Measurements from ENCODE around the gene PPIL4.
"Not testable (repeated sequence)": the region's sequence is repeated elsewhere in the genome, so short reads cannot be mapped to it uniquely, and the experiment has no call there.

The PPIL4 gene

DNA sequence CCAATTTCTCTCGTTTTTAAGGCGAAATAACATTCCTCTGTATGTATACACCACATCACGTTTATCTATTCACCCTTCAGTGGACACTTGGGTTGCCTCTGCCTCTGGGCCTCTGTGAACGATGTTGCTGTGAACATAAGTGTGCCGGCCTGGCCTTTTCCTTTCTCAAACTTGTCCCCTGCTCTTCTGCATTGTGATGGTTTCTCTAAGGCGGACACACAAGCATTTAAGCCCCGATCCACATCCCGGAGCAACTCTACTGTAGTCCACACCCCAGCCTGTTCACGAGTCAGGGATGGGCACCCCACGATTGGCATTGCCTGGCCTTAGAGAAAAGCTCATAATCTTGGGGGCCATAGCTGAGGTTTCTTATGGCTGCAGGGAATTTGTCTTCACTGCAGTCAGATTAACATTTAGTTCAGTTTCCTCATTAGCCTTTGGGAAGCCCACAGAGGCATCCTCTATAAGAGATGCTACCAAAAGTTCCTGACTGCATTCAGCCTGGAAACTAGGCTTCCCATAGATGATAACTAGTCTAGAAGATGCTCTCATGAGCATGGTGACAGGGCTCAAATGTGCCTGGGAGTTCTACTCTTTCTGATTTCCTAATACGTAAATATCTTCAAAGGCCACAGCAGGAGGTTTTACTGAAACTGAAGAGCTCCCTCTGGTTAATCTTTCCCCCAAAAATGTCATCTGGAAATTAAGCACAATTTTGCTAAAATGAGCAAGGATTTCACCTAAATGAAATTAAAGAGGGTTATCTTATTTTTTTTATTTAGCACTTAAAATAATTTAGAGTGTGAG, 61.8 kb downstream of the PPIL4 start:
- DNase-seq (ENCODE audit: low read depth) = no peak

DNA sequence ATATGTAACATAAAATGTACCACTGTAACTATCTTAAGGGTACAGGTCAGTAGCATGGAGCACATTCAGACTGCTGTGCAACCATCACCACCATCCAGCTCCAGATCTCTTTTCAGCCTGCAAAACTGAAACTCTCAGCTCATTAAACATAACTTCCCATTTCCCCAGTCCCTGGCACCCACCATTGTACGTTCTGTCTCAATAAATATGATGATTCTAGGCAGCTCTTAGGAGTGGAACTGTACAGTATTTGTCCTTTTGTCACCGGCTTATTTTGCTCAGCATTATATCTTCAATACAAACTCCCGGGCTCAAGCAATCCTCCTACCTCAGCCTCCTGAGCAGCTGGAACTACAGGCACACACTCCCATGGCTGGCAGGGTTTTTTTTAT, 62.5 kb downstream of the PPIL4 start:
- DNase-seq (ENCODE audit: low read depth) = no peak

DNA sequence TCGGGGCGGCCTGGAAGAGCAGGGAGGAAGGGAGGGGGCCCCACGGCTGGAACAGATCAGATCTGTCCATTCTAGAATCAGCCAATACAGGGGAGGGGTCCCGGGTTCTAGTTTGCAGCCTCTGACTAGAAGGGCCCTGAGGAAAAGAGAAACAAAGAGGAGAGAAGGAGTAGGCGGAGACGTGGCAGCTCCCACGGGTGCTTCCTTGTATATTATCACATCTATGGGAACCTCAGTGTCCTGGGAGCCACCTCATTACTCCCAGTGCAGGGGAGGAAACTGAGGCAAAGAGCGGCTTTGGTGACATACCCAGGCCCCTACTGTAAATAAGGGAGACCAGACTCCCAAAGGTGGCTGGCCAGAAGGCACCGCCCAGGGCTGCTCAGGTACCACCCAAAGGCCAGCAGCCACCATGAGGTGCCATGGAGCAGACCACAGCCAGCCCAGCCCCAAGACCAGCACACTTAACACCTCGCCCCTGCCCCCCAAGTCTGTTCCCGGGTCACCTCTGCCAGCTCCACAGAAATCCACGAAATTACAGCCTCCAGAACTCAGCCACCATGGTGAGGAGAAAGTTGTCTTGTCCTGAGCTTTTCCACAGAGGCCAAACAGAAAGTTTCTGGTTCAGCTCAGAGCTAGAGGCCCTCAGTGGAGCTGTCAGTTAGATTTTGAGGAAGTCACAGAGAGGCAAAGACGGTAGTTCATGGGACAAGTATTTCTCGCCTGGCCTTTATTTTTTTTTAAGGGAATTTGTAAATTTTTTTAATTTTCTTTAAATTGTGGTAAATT, 63.1 kb downstream of the PPIL4 start:
- no peak for DNase-seq (ENCODE audit: low read depth)

DNA sequence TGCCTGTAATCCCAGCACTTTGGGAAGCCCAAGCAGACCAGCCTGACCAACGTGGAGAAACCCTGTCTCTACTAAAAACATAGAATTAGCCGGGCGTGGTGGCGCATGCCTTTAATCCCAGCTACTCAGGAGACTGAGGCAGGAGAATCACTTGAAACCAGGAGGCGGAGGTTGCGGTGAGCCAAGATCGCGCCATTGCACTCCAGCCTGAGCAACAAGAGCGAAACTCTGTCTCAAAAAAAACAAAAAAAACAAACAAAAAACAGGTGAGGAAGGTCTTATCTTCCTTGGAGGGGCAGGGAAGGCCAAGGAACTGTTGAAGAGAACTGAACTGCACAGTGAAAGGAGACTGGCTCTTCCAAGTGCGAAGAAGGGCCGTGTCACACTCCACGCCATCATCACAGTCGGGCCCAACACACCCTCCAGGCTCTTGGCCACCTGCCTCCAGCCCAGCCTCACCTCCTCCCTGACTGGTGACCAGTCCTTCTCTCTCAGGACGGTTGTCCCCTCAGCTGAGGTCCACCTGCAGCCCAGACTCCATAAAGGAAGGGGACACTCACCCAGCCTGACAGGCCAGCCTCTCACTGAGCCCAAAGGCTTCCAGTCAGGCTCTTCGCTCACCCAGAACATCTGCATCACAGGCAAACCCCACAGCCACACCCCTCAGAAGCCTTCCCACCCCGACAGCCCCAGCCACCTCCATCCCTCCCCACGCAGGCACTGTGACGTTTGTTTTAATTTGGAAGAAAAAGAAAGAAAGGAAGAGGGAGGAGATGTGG, 65.2 kb downstream of the PPIL4 start:
- peak; percentile 26 for DNase-seq (ENCODE audit: low read depth)

DNA sequence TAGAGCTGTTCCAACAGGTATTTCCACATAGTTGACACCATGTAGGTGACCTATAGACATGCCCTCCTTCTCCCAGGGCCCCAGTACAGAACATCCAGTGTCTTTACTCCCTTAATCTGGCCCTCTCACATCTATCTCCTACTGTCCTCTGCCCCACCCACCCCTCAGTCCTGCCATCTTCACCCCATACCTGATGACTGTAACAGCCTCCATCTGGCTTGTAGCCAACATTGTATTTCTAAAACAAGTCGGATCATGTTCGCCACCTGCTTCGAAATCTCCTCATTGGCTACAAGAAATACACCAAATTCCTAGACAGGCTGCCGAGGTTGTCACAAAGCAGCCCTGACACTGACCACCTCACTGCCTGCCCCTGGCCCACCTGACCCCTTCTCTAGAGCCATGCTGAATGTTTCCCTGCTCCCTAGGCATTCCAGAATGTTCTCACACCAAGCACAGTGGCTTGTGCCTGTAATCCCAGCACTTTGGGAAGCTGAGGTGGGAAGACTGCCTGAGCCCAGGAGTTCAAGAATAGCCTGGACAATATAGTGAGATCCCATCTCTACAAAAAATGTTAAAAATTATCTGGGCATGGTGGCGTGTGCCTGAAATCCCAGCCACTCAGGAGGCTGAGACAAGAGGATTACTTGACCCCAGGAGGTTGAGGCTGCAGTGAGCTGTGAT, 67.1 kb downstream of the PPIL4 start:
- DNase-seq (ENCODE audit: low read depth) = no peak

DNA sequence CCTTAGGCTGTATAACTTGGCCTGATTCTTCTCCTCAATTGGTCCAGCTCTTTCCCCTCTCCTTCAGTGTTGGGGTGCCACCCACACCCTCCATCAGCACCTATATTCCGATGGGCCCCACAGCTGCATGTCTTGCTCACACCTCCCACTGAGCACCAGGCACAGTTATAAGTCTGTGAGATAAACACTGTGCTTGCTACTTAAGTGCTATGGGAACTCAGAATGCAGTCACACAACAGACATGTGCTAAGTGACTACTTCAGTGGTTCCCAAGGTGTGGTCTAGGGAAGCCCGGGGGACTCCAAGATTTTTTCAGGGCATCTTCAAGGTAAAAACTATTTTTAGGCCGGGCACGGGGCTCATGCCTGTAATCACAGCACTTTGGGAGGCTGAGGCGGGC, 68.3 kb downstream of the PPIL4 start:
- DNase-seq (ENCODE audit: low read depth) = no peak

DNA sequence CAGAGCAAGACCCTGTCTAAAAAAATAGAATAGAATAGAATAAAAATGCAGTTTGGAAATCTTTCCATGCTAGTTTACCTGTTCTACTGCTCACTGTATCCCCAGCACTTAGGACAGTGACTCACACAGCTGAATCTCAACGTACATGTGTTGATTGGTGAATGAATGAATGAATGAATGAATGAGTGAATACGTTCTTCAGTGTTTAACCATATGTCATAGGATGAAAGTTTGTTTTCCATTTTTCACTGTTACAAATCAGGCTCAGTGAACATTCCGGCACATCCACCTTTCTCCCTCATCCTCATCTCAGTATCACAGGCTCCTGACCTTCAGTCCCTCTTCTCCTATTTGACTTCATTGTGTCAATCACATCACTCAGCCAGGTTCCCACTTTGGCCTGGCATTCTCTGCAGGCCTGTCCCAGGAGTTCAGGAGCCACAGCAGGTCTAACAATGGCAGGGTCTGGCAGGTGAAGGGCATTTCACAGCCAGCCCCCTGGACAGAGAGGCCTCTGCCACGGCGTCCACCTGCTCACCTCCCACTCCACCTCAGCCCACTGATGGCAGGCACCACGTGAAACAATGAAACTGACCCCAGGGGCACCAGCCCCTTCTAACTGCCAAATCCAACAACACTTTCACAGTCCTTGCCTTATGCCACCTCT, 68.9 kb downstream of the PPIL4 start:
- DNase-seq (ENCODE audit: low read depth) = no peak

DNA sequence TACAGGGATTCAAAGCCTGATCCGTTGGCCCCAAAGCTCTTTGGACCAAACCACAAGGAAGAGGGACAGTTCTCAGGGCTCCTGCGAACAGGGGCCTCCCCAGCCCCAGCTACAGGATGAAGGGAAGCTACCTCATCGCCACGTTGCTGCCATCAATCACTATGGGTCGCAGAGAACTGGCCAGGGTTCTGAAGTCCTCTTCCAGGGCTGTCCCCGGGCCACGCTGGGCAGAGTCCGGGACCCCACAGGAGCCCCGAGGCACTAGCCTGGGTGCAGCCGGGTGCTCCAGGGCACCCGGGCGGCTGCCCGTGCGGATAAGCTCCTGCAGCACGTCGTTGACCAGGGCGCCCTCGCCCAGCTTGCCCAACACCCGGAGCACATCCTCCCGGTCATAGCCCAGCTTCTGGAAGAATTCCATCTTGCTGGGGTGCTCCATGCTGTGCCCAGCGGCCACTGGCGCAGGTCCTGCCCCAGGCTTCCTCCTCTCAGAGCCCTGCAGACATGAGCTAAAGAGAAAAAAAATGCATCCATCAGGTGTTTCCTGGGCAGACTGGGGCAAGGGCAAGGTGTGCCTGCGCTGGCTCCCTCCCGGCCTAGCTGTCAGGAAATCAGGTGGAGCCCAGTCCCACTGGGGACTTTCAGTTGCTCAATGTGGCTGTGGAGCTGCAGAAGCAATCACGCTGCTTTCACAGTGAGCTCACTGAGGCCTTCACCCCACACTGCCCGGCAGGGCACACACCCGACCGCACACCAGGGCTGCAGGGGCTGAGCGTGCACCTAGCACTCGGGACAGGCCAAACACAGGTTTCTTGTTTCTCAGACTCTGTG, 71.5 kb downstream of the PPIL4 start:
- DNase-seq (ENCODE audit: low read depth) = no peak

DNA sequence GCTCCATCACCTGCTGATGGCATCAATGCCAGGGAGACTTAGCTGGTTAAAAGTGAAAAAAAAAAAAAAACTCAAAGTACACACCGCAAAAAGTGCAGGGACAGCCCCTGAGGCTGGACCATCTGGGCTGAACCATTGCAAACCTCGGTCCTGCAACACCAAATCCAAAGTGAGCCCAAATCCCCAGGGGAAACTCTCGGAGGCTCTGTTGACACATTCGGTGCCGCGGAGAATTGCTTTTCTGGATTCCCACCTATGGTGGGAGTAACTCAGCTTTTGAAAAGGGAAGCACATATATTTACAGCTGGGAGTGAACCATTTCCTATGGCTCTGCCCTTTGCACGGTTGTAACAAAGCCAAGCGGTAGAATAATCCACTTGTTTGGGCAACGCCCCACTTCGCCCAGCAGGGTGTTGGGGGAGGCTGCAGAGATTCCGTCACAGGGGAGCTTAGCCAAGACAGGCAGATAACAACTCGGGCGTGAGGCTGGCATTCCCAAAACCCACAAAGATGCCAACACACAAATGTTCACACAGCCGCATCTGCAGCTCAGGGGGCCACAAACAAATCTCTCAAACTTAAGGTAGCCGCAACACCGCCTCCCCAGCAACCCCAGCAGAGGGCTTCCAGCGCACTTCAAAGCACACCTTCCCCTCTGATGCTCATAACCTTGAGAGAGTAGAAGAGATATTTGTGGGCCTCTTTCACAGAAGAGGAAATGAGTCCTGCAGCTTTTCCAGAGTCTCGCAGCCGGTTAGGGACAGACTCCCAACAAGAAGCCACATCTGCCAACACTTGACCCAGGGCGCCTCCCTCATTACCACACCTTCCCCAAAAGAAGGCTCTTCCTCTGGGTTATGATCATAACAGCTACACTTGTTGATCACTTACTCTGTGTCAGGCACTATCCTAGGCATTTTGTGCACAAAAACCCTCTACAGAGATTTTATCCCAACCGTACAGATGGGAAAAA, 72.5 kb downstream of the PPIL4 start:
- DNase-seq (ENCODE audit: low read depth) = no peak

DNA sequence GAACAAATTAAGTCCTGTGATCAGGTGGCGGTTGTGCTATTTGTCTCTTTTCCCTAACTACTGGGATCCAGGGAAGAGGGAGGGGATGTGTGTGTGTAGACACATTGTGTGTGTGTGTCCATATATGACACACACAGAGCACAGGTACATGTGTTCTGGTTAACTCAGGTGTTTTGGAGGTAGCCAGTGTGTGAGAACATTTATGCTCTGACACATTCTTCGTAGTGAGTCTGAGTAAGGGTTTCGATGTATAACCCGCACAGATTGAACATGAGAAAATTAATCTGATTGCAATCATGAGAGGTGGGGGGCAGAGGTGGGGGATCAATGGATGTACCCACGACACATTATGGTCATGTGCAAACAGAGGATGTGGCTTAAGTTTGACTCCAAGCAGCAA, 73.6 kb downstream of the PPIL4 start:
- no peak for DNase-seq (ENCODE audit: low read depth)

DNA sequence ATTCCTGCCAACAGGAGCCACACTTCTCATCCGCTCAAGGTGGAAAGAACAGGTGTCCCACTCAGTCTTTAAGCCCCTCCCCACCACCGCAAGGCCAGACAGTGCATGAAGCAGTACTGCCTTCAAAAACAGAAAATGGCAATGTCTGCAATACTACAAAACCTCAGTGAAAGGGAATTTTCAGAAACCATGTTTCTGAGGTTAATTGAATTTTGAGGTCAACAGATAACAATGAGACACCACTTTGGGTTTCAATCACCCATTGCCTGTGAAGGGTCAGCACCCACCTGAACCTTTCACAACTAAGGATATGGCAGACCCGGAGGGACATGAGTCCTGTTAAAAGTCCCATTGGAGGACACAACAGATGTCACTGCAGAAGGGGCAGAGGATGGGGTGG, 74.0 kb downstream of the PPIL4 start:
- no peak for DNase-seq (ENCODE audit: low read depth)

DNA sequence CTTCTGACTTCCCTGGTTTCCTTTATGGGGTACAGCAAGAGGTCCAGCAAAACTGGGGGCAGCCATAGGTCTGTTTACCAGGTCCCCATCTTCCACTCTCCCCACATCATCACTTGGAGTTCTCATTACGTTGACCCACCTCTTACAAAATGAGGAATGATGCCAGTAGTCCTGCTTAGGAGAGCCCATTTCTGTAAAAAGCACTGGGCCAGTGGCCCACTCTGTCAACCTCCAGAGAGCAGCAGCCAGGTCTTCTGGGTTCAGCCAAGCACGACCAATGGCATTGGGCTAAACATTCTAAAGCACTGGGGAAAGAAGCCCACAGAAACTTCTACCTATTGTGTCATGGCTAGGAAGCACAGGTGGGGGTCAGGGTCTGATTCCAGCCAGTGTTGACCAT, 74.9 kb downstream of the PPIL4 start:
- no peak for DNase-seq (ENCODE audit: low read depth)

DNA sequence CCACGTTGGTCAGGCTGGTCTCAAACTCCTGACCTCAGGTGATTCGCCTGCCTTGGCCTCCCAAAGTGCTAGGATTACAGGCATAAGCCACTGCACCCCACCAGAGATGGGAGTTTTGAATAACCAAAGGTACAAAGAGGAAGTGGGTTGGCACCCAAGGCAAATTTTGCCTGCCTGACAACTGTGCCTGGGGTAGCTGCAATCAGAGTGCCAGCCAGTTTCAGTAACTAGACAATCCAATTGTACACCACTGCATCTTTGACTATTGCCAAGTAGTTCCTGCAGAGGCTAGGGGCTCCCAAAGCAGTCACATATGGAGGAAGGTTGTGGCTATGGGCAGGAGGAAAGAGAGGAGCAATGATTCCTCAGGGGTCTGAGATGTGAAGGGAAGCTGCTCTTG, 77.7 kb downstream of the PPIL4 start:
- no peak for DNase-seq (ENCODE audit: low read depth)

DNA sequence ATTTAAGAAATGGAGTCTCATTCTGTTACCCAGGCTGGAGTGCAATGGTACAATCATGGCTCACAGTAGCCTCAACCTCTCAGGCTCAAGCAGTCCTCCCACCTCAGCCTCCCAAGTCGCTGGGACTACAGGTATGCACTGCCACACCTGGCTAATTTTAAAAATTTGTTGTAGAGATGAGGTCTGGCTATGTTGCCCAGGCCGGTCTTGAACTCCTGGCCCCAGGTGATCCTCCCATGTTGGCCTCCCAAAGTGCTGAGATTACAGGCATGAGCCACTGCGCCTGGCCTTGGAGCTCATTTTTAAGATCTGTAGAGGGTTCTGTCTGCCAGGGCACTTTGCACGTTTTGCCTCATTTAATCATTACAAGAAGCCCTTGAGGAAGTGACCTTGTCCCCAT, 78.6 kb downstream of the PPIL4 start:
- DNase-seq (ENCODE audit: low read depth) = no peak

DNA sequence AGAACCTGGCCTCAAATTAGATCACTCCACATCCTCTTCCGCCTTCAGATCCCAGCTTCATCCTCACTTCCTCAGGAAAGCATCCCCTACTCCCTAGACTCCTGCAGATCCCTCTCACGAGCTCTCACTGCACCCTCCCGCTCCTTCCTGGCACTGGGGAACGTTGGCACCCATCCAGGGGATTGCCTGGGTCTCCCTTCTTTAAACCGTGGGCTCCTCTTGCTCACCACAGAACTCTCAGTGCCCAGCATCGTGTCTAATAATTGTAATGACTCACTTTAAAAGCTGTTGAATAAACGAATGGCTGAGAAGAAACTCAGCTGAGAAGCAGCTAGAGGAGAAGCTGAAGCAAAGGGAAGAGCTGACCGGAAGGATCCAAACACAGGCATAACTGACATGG, 81.4 kb downstream of the PPIL4 start:
- DNase-seq (ENCODE audit: low read depth) = no peak

DNA sequence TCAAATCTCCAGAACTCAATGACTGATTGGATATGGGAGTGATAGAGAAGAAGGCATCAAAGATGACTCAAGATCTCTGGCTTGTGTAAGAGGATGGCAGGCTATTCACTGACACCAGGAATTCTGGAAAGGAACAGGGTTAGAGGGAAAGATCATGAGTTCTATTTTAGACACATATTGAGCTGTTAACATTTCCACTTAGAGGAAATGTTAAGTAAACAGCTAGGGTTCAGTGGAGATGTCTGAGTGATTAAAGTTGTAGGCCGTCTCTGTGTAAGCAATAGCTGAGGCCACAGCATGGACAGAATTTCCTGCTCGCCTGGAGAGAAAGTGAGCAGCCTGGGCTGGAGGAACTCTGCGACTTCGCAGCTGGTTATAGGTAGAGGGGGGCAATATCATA, 82.1 kb downstream of the PPIL4 start:
- DNase-seq (ENCODE audit: low read depth) = no peak

DNA sequence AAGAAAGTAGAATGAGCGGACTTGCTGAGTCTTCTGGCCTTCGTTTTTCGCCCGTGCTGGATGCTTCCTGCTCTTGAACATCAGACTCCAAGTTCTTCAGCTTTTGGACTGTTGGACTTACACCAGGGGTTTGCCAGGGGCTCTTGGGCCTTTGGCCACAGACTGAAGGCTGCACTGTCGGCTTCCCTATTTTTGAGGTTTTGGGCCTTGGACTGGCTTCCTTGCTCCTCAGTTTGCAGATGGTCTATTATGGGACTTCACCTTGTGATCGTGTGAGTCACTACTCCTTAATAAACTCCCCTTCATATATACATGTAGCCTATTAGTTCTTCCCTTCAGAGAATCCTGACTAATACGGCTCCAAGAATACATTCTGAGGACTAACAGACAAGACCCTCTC, 83.1 kb downstream of the PPIL4 start:
- DNase-seq (ENCODE audit: low read depth) = not testable (repeated sequence)

DNA sequence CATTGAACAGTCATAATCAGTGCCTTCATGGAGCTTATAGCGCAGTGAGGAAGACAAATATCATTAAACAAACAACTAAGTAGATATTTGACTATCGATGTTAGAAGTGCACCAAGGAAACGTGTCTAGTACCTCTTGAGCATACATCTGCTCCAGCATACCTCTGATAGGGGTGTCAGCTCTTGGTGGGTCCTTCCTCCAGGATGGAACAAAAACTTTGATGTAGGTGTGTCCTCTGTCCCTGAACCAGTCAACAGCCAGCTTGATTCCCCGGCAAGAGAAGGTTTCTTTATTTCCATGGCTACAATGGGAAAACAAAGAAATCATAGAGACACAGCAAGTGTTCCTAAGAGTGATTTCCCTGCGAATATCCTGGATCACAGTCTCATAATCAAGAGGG, 84.2 kb downstream of the PPIL4 start:
- DNase-seq (ENCODE audit: low read depth) = no peak

DNA sequence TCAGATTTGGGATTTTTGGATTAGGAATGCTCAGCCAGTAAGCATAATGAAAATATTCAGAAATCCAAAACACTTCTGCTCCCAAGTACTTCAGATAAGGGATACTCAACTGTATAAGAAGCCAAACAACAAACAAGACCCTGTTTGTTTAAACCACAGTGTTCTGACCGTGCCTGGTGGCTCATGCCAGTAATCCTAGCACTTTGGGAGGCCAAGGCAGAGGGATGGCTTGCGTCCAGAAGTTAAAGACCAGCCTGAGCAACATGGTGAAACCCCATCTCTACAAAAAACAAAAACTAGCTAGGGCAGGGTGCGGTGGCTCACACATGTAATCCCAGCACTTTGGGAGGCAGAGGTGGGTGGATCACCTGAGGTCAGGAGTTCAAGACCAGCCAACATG, 85.6 kb downstream of the PPIL4 start:
- DNase-seq (ENCODE audit: low read depth) = not testable (repeated sequence)

DNA sequence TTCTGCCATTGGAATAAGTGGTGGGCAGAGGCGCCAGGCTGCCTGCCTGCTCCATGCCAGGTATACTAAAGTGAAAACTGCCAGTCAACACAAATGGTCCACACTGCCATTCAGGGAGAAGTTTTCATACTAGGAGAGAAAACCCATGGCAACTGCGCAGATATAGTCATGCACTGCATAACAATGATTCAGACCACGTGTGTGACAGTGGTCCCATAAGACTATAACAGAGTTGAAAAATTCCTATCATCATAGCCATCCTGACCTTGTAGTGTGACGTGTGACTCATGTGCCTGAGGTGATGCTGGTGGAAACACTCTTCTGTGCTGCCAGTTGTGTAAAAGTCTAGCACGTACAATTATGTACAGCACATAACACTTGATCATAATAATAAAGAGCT, 86.1 kb downstream of the PPIL4 start:
- no peak for DNase-seq (ENCODE audit: low read depth)
